Stomach (tissue), 4 donors: Measurements from ENCODE around the gene HCFC1.

Source experiments
- CTCF ChIP-seq, 7 experiments: fragments of 450-650 bp in 4 of 7; fragments of 200-600 bp in 3 of 7; sonication (generic) in 3 of 7; IDR thresholded peaks; one replicate each; pipeline ENCODE4 v1.5.1; 2016 to 2019; ENCODE audit warnings: antibody characterized with exemption in 7 of 7, control low read depth in 2 of 7, mild to moderate bottlenecking in 1 of 7
- POLR2A ChIP-seq, 4 donors: fragments of 450-650 bp; IDR thresholded peaks; one replicate each; pipeline ENCODE4 v1.6.1; 2016; ENCODE audit warnings: antibody characterized with exemption in 4 of 4, control low read depth in 2 of 4, mild to moderate bottlenecking in 1 of 4, moderate library complexity in 1 of 4
- POLR2AphosphoS5 ChIP-seq, 3 donors: sonication (generic); formaldehyde crosslinking; IDR thresholded peaks; one replicate each; pipeline ENCODE4 v1.6.1; 2016; ENCODE audit warnings: antibody characterized with exemption in 3 of 3

GRCh38 chrX:153920546-153920945 is 51.1 kb downstream of the HCFC1 start:
- no peak for TF ChIP-seq CTCF (IDR thresholded peaks at IDR 0.05)
- TF ChIP-seq POLR2A (IDR thresholded peaks at IDR 0.05) = no peak
- no peak for TF ChIP-seq POLR2AphosphoS5 (IDR thresholded peaks at IDR 0.05)
